Activated naive CD8-positive, alpha-beta T cell (primary cell): Measurements from ENCODE around the gene PTPRR.
"Not testable (repeated sequence)": the region's sequence is repeated elsewhere in the genome, so short reads cannot be mapped to it uniquely, and the experiment has no call there.

Experiments
- H3K27ac Mint-ChIP-seq: one replicate; pipeline ENCODE4 v1.8.0; 2021; ENCODE audit warnings: mixed read lengths
- H3K27me3 Mint-ChIP-seq: one replicate; pipeline ENCODE4 v1.8.0; 2021; ENCODE audit warnings: mixed read lengths
- H3K36me3 Mint-ChIP-seq: one replicate; pipeline ENCODE4 v1.8.0; 2021; ENCODE audit warnings: mixed read lengths
- H3K4me1 Mint-ChIP-seq: one replicate; pipeline ENCODE4 v1.8.0; 2021; ENCODE audit warnings: low read depth, mixed read lengths
- H3K4me3 Mint-ChIP-seq: one replicate; pipeline ENCODE4 v1.8.0; 2021; ENCODE audit warnings: mild to moderate bottlenecking, mixed read lengths
- H3K9me3 Mint-ChIP-seq: one replicate; pipeline ENCODE4 v1.8.0; 2021; ENCODE audit warnings: low read depth, mixed read lengths

Gene PTPRR

DNA sequence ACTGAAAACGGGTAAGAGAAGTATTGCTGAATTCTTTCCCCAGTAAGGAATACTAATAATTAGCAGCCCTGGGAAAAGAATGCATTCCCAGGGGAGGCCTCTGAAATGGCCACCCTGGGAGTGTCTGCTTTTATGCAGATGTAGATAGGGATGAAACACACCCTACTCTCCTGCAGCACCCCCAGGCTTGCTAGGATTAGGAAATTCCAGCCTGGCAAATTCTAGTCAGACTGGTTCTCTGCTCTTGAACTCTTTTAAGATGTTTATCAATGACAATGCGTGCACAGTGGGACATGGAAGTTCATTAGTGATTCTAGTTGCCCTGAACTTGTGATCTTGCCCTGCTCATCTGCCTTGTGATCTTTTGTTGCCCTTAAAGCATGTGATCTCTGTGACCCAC is 112.5 kb downstream of the PTPRR start:
- H3K4me3 Mint-ChIP-seq, H3K27me3 Mint-ChIP-seq, H3K9me3 Mint-ChIP-seq: not testable (repeated sequence)

DNA sequence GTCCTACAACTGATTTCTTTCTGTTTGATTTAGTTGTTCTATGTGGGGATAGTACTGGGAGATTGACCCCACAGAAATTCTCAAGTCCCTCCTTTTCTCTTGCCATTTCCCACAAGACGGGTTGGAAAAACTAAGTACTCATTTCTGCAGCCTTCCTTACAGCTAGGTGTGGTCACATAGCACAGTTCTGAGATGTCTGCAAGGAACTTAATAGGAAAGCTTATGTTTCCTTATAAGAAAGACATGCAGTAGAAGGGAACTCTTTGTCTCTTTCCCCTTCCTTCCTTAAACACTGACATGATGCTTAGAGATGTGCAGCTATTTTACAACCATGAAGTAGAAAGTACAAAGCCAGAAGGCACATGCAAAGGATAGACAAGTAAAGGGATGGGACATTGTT is 113.7 kb downstream of the PTPRR start:
- Mint-ChIP-seq H3K36me3 (no peaks in the 10 kb centered on the region), H3K9me3 (peaks cover 4% of the 10 kb centered on the region), H3K4me1 (no peaks in the 10 kb centered on the region), H3K27ac (no peak overlapping the region), H3K27me3 (no peaks in the 10 kb centered on the region), H3K4me3 (no peak overlapping the region)

More for the DNA sequence above, 112.5 kb downstream of the PTPRR start:
- not testable (repeated sequence) for H3K4me1 Mint-ChIP-seq, H3K36me3 Mint-ChIP-seq, H3K27ac Mint-ChIP-seq

DNA sequence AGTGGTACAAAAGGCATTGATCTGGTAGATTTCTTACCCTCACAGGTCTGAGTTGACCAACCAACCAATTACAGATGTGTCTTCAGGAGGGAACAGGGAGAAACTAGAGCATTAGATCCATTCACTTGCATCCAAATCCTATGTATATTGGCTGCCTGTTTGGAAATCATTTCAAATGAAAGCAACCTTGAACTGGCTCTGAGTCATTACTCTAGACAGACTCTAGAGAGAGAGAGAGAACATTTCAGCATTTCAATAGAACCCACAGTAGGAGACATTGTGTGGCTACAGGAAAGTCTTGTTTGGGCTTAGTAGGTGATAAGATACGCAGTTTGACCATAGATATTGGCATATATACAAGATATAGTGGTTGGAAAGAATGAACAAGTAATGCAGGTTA is 114.5 kb downstream of the PTPRR start:
- no peaks in the 10 kb centered on the region for H3K4me1 Mint-ChIP-seq
- peaks cover 4% of the 10 kb centered on the region for H3K9me3 Mint-ChIP-seq
- no peaks in the 10 kb centered on the region for H3K36me3 Mint-ChIP-seq
- H3K4me3 Mint-ChIP-seq = no peak overlapping the region
- peaks cover 3% of the 10 kb centered on the region for H3K27me3 Mint-ChIP-seq
- H3K27ac Mint-ChIP-seq = no peak overlapping the region

DNA sequence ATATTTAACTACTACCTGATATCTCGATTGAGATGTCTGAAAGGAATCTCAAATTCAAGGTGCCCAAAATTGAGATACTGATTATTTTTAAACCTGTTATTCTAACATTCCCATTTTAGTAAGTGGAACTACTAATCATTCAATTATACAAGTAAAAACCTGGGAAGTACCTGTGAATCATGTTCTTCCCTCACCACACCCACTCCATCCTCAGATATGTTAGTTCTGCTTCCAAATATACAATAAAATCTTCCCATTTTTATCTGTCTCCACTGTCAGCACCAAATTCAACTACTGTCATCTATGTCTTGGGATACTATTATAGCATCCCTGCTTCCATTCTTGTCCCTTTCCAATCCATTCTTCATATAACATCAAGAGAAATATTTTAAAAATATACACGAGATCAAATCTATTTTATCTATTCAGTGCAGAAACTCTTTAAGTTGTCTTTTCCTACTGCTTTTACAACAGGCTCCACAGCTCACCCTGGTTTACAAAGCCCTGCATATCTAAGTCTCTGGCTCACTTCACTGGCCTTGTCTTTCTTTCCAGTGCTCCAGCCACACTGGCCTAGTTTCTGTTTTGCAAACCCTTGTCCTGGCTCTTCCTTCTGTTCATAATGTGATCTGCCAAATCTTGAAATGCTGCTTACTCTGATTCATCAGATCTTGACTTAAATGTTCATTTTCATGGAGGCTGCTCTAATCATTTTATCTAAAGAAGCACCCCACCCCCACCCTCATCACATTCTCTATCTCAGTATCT is 122.3 kb downstream of the PTPRR start:
- Mint-ChIP-seq H3K9me3 (no peaks in the 10 kb centered on the region), H3K27me3 (peaks cover 6% of the 10 kb centered on the region), H3K27ac (no peak overlapping the region), H3K4me3 (no peak overlapping the region), H3K36me3 (no peaks in the 10 kb centered on the region), H3K4me1 (no peaks in the 10 kb centered on the region)

DNA sequence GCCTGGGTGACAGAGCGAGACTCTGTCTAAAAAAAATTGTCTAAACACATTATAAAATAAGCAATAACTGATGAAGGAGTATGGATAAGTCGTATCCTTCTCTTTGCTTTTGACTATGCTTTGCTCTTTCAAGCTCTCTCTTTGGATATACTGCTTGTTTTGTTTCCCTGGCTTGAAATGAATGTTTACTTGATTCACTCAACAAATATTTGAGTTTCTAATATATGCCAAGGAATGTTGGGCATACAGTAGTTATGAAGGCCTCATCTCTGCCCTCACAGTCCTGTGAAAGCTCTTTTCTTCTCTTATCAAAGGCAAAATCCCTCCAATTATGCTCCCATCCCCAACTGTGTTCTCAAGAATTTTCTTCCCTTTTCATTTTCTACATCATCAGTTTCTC is 123.5 kb downstream of the PTPRR start:
- Mint-ChIP-seq H3K36me3 (no peaks in the 10 kb centered on the region), H3K4me3 (no peak overlapping the region), H3K4me1 (no peaks in the 10 kb centered on the region)

DNA sequence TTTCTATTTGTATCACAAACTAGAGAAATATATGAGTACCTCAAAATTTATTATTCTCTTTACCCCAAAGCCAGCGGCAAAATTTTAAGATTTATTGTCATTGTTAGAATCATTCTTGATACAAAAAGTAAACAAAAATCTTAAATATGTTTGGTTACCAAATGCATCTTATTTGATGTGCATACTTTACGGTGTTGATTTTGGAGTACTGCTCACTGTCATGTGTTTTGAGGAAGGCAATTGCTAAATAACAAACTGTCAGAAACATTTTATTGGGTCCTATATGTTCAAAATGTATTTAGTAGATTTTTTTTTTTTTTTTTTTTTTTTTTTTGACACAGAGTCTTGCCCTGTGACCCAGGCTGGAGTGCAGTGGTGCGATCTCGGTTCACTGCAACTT is 124.9 kb downstream of the PTPRR start:
- Mint-ChIP-seq H3K9me3 (no peaks in the 10 kb centered on the region), H3K36me3 (no peaks in the 10 kb centered on the region), H3K4me1 (no peaks in the 10 kb centered on the region), H3K27ac (no peak overlapping the region), H3K4me3 (no peak overlapping the region), H3K27me3 (peaks cover 3% of the 10 kb centered on the region)

More for the DNA sequence above, 123.5 kb downstream of the PTPRR start:
- Mint-ChIP-seq H3K27ac (no peak overlapping the region), H3K9me3 (no peaks in the 10 kb centered on the region), H3K27me3 (peaks cover 6% of the 10 kb centered on the region)

DNA sequence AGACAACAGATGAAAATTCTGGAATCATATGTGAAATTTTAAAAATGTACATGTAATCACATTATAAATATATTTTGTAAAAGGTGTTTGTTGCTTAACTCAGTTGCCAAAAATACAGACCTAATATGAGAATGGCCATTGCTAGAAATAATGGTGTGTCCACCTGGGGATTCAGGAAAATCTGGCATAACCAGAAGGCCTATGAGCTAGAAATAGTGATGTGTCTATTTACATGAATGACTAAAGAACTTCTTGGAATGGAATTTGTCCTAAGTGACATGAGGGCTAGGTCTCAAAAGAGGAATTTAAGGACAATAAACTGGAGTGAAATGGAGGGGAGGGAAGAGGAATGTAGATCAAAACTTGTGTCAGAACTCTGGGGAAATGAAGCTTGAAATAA is 126.4 kb downstream of the PTPRR start:
- Mint-ChIP-seq H3K4me3 (no peak overlapping the region), H3K36me3 (no peaks in the 10 kb centered on the region), H3K27ac (no peak overlapping the region), H3K4me1 (no peaks in the 10 kb centered on the region), H3K27me3 (peaks cover 5% of the 10 kb centered on the region), H3K9me3 (no peaks in the 10 kb centered on the region)

DNA sequence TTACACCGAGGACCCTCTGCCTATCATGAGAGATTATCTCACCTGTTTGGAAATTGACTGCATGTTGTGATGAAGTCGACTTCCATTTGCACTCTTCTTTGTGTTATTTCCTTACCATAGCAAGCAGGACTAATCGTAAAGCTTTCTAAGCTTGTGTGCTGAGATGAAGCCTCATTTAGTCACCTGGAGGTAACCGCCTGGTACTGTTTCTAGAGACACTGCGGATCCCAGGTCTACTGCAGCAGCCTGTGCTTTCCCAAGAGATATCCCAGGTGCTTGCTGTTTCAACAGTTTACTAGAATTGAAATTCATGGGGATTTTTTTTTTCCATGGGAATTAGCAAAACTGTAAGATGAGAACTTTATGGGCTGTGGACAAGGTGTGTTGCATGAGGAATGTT is 131.8 kb downstream of the PTPRR start:
- no peak overlapping the region for H3K27ac Mint-ChIP-seq
- no peaks in the 10 kb centered on the region for H3K9me3 Mint-ChIP-seq
- no peaks in the 10 kb centered on the region for H3K36me3 Mint-ChIP-seq
- no peaks in the 10 kb centered on the region for H3K4me1 Mint-ChIP-seq
- H3K27me3 Mint-ChIP-seq = peaks cover 2% of the 10 kb centered on the region
- no peak overlapping the region for H3K4me3 Mint-ChIP-seq

DNA sequence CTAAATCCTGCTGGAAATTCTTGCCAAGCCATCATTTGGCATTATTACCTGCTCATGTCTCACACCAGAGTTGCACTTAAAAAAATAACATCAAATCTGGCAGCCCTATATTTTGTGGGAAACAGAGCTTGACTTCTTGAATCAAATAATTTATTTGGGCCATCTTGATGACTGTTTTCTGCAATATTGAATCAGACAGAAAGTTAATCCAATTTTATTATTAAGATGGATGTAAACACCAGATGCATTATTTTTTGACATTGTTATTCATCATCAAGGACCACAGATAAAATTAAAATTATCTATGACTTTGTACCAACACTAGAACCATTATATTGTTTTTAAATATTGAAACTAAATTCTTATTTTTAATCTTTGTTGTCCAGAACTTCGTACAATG is 132.9 kb downstream of the PTPRR start:
- H3K36me3 Mint-ChIP-seq = no peaks in the 10 kb centered on the region
- no peak overlapping the region for H3K4me3 Mint-ChIP-seq
- no peak overlapping the region for H3K27ac Mint-ChIP-seq
- H3K4me1 Mint-ChIP-seq = no peaks in the 10 kb centered on the region
- H3K27me3 Mint-ChIP-seq = peaks cover 2% of the 10 kb centered on the region
- H3K9me3 Mint-ChIP-seq = no peaks in the 10 kb centered on the region

DNA sequence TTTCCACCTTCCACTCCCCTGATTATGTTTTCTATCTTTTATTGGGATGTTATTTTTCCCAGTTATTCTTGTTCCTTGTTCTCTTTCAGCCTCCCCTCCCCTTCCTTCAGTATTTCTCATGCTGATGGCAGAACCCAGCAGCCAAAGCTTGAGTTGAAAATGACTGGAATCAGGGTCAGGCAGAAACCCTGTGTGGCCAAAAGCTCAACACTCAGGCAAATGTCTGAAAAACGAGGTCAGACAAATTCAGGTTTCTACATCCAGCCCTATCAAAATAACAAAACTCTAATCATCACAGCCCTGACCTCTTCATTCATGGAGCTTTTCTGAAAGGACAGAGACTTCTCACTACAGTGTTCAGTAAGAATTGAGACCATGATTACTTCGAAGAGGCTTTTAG is 134.6 kb downstream of the PTPRR start:
- Mint-ChIP-seq H3K27ac (no peak overlapping the region), H3K4me1 (no peaks in the 10 kb centered on the region), H3K27me3 (peaks cover 4% of the 10 kb centered on the region), H3K4me3 (no peak overlapping the region), H3K9me3 (no peaks in the 10 kb centered on the region), H3K36me3 (no peaks in the 10 kb centered on the region)

DNA sequence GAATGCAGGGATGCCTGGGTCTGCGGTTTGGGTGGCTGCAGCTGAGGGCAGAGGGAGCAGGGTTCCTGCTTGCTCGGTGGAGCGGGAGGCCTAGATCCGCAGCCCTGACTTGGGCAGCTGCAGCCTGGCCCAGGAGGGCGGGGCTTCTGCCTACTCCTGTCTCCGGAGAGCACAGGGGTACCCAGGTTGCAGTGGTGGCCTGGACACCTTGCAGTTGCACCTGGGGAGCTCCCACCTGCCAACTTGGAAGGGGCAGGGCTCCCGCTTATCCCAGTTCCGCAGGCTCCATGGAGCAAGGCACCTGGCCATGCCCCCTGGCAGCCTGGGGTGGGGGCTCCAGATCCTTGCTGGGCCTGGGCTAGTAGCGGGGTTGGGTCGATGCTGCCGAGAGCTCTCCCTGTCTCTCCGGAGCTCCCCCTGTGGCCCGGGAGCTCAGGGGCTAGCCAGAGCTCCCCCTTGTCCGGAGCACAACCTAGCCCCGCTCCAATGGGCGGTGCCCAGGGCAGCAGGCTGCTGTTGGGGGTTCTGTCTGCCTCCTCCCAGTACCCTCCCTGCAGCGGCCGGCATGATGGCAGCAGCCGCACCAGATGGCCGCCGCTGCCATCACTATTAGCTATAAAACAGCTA is 136.4 kb downstream of the PTPRR start:
- Mint-ChIP-seq H3K4me3 (no peak overlapping the region), H3K9me3 (no peaks in the 10 kb centered on the region), H3K4me1 (no peaks in the 10 kb centered on the region), H3K27ac (no peak overlapping the region), H3K27me3 (peaks cover 2% of the 10 kb centered on the region), H3K36me3 (no peaks in the 10 kb centered on the region)

DNA sequence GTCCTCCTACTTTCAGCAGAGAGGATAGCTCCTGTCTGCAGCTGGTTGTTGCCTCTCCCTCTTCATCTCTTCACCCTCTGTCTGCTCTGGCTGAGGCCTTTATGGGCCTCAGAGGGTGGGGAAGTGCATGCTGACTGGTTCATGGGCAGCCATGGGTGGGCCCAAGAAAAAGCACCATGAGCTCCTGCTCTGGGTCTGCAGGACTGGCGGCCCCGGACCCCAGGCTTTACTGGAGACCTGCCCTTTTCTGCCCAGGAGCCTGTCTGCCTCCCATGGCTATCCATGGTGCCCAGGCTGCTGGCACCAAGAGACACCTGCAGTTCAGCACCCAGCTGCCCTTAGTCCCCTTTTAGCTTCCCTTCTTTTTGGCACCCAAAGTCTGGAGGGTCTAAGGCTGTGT is 137.1 kb downstream of the PTPRR start:
- Mint-ChIP-seq H3K4me1 (no peaks in the 10 kb centered on the region), H3K27me3 (peaks cover 2% of the 10 kb centered on the region), H3K36me3 (no peaks in the 10 kb centered on the region), H3K9me3 (no peaks in the 10 kb centered on the region), H3K4me3 (no peak overlapping the region), H3K27ac (no peak overlapping the region)

DNA sequence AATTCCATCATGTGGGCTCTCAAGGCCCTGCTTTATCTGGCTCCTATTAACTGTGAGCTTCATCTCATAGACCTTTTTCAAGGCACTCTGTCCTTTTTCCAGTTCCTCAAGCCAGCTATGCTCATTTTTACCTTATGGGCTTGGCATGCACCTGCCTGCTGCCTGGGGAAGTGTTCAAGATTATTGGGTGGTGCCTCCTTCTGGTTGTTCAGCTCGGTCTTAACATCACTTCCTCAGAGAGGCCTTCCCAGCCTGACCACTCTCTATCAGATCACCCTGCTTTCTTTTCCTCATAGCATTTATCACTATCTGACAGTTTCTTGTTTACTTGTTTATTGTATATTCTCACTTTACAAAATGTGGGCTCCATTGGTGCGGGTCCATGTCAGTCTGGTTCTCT is 141.3 kb downstream of the PTPRR start:
- no peak overlapping the region for H3K4me3 Mint-ChIP-seq
- H3K36me3 Mint-ChIP-seq = no peaks in the 10 kb centered on the region
- no peaks in the 10 kb centered on the region for H3K4me1 Mint-ChIP-seq
- no peak overlapping the region for H3K27ac Mint-ChIP-seq
- H3K27me3 Mint-ChIP-seq = peaks cover 2% of the 10 kb centered on the region
- H3K9me3 Mint-ChIP-seq = no peaks in the 10 kb centered on the region

DNA sequence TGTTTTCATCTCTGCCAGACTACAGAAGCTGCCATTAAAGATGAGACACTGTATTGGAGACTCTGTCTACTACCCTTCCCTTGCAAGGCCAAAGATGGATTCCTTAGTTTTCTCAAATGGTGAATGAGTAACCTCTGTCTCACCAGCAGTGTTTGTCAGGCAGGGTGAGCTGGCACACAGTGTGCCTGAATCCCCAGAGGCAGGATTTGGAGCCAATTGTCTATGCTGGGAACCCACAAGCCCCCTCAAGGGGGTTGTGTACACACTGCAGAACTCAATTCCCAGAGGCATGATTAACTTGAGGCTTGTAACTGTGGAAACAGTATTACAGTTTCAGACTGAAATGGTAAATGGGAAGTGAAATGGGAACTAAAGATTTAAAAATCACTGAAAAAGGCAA is 146.5 kb downstream of the PTPRR start:
- Mint-ChIP-seq H3K9me3 (no peaks in the 10 kb centered on the region), H3K27me3 (no peaks in the 10 kb centered on the region), H3K27ac (no peak overlapping the region), H3K4me3 (no peak overlapping the region), H3K36me3 (no peaks in the 10 kb centered on the region), H3K4me1 (no peaks in the 10 kb centered on the region)

DNA sequence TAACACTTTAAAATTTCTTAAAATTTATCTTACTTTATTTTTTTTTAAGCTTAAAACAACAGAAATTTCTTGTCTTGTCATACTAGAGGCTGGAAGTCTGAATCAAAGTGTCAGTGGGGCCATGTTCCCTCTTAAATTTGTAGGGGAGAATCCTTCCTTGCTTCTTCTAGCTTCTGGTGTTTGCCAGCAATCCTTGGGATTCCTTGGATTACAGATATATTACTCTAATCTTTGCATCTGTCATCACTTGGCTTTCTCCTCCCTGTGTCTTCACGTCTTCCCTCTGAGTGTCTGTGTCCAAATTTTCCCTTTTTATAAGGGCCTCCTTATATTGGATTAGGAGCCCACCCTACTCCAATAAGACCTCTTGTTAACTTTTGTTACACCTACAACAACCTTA is 147.7 kb downstream of the PTPRR start:
- no peaks in the 10 kb centered on the region for H3K4me1 Mint-ChIP-seq
- no peak overlapping the region for H3K4me3 Mint-ChIP-seq
- no peak overlapping the region for H3K27ac Mint-ChIP-seq
- H3K27me3 Mint-ChIP-seq = no peaks in the 10 kb centered on the region
- H3K9me3 Mint-ChIP-seq = no peaks in the 10 kb centered on the region
- H3K36me3 Mint-ChIP-seq = no peaks in the 10 kb centered on the region

DNA sequence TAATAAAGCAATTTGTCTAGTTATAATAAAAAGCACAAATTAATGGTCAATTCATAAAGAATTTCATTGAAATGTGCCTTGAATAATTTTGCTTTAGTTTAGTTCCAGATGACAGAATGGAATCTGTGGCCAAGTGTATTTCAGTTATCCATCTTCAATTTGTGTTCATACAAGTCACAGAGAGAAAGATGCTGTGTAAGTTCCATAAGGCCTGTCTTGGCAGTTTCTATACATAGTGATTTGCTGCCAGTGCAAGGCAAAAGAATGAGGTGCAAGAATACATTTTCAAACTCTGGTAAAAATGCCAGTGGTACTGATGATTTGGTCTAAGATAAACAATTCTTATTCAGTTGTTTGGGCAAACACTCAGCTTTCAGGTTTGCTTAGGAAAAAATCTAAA is 149.0 kb downstream of the PTPRR start:
- Mint-ChIP-seq H3K27me3 (no peaks in the 10 kb centered on the region), H3K36me3 (no peaks in the 10 kb centered on the region), H3K4me1 (no peaks in the 10 kb centered on the region), H3K9me3 (no peaks in the 10 kb centered on the region), H3K4me3 (no peak overlapping the region), H3K27ac (no peak overlapping the region)
